GM18861 (cell line): Measurements from ENCODE around the gene ACACA.
"Not testable (repeated sequence)": the region's sequence is repeated elsewhere in the genome, so short reads cannot be mapped to it uniquely, and the experiment has no call there.

Experiments used
- ATAC-seq: cut with Tn5 transposase; IDR thresholded peaks from one replicate; pipeline ENCODE4 v1.9.1; 2021; ENCODE audit not compliant: unreplicated experiment

The ACACA gene

GRCh38 chr17:37406635-37407461 lies at the start of gene ACACA, which contains the start of gene TADA2A:
Gene ACACA (minus strand): TSS chr17:37406836. CDS start chr17:37406299, 537 bp downstream.
Gene TADA2A (plus strand): TSS chr17:37406886. CDS start chr17:37411366, 4,480 bp downstream.
- peak; percentile 58 for ATAC-seq

DNA sequence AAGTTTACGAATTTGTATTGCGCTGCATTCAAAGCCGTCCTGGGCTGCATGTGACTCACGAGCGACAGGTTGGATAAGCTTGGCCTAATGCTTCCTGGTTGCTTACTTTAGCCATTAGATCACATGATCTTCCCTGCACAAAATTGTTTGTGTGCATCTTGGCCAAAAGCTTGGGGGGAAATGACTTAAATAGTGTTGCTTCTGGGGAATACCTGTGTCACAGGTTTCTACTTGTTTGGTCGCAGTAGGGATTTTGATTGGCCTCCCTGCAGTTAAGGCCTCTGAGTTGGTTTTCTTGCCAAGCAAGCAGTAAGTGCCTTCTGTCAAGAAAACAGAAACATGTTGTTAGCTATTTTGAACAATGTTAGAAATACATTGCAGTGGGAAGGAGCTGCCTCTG lies 43.5 kb upstream of the ACACA start:
- ATAC-seq = no peak

DNA sequence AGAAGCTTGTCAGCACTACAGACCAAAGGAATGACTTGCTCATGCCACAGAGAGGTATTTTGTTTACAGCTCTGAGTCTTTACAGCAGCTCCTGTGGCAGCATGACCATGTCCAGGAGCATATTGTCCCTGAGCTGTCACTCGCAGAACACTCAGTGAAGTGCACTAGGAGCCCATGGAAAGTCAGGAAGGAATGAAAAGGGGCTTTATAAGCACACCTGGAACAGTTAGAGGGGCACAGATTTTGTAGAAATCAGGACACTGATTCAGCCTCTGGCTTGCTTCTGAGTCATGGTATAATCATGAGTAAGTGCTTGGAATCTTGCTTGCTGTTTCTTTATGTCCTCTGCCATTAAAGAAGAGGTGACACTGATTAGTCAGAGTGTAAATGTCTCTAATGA lies 41.0 kb upstream of the ACACA start:
- ATAC-seq = no peak

GRCh38 chr17:37446027-37446426 lies 39.4 kb upstream of the ACACA start:
- no peak for ATAC-seq

DNA sequence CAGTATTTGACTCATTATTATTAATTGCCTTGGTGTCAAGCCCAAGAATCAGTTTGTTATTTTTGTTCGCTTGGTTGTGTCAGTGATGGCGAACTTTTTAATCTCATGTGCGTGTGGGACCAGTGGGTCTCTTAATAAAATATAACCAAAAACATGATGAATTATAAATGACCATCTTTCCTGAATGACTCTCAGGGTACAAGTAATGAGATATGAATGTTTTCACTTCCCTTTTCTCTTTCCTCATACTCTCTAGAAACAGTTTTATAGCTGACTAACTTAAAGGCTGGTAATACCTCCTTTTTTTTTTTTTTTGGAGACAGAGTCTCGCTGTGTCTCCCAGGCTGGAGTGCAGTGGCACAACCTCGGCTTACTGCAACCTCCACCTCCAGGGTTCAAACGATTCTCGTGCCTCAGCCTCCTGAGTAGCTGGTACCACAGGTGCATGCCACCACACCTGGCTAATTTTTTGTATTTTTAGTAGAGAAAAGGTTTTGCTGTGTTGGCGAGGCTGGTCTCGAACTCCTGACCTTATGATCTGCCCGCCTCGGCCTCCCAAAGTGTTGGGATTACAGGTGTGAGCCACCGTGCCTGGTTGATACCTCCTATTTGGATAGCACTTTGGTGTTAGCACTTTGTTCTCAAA lies 34.9 kb upstream of the ACACA start:
- ATAC-seq = not testable (repeated sequence)

DNA sequence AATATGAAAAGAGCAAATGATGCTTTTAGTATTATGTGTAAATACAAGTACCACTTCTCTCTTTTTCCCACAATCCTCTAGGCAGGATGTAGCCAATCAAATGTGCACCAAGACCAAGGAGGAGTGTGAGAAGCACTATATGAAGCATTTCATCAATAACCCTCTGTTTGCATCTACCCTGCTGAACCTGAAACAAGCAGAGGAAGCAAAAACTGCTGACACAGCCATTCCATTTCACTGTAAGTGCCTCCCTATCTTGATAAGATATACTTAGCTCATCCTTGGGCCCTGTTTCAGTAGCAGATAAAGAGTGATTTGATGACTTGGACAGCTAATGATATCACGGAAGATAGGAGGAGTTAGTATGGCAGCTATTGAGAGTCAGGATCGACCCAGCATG lies 33.8 kb upstream of the ACACA start:
- ATAC-seq = no peak

DNA sequence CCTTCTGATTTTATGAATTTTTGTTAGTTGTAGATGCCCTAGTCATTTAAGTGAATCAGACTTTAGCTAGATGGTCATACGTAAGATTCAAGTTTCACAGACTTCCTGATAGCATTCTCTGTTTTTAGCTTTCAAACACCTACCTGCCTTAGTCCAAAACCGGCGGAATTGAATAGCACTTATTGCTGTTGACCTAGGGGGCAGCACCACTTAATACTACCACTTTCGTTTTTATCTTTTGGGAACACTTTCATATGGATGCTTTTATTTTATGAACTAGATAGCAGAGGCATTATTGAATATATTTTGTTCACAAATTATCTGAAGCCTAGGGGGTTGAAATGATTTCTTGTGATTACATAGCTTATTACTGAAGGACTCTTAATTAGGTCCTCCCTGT lies 31.5 kb upstream of the ACACA start:
- ATAC-seq = no peak

DNA sequence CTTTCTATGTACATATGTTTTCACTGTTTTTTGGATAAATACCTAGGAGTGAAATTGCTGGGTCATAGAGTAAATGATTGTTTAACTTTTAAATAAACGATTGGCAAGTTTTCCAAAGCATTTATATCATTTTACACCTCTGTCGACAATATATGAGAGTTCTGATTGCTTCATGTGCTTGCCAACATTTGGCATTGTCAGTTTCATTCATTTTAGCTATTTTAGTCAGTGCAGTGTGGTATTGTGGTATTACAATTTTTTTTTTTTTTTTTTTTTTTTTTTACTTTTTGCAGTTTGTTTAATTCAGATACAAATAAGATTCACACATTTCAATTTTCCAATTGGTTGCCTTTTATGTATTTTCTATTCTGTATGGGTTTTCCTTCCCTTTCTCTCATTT lies 26.0 kb upstream of the ACACA start:
- no peak for ATAC-seq

- ATAC-seq = no peak
Measured at GRCh38 chr17:37430051-37430627, 23.5 kb upstream of the ACACA start.

- no peak for ATAC-seq
Measured at GRCh38 chr17:37429453-37429852, 22.8 kb upstream of the ACACA start.

DNA sequence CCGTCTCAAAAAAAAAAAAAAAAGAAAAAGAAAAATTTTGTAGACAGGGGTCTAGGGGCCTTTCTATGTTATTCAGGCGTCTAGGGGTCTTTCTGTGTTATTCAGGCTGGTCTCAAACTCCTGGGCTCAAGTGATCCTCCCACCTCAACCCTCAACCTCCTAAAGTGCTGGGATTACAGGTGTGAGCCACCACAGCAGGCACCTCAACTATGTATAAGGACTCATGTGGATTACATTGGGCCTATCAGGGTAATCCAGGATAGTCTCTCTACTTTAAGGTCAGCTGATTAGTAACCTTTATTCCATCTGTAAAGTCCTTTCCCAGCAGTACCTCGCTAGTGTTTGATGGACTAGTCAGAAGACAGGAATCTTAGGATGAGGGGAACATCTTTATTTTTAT lies 22.4 kb upstream of the ACACA start:
- ATAC-seq = no peak

- ATAC-seq = no peak
Measured at GRCh38 chr17:37425268-37425667, 18.6 kb upstream of the ACACA start.

- no peak for ATAC-seq
Measured at GRCh38 chr17:37422971-37423625, 16.5 kb upstream of the ACACA start.

GRCh38 chr17:37417852-37418251 lies 11.2 kb upstream of the ACACA start:
- no peak for ATAC-seq

GRCh38 chr17:37413875-37414519 lies 7.4 kb upstream of the ACACA start:
- ATAC-seq = no peak

DNA sequence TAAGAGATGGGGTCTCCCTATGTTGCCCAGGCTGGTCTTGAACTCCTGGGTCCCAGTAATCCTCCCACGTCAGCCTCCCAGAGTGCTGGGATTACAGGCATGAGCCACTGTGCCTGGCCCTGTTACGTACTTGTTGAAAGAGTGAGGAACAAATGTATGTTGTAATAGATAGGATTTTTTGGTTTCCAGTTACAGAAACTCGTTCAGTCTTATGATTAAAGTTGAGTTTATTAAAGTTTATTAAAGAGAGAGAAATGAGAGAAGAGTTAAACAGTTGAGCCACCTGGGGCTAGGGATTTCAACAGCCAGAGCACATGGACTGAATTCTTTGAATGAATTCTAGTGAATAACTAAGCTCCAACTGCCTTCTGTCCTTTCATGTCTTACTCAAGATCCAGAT lies 3.7 kb upstream of the ACACA start:
- no peak for ATAC-seq

GRCh38 chr17:37408145-37408479 lies 1.5 kb upstream of the ACACA start:
- ATAC-seq = not testable (repeated sequence)

- ATAC-seq = peak; percentile 22
Measured at GRCh38 chr17:37405955-37406634, 541 bp downstream of the ACACA start.

DNA sequence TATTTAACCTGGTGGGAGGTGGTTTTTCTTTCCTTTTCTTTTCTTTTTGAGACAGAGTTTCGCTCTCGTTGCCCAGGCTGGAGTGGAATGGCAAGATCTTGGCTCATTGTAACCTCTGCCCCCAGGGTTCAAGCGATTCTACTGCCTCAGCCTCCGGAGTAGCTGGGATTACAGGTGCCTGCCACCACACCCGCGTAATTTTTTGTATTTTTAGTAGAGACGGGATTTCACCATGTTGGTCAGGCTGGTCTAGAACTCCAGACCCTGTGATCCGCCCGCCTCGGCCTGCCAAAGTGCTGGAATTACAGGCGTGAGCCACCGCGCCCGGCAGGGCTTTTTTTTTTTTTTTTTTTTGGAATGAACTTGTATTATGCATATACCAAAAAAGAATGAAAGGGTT lies 1.1 kb downstream of the ACACA start:
- not testable (repeated sequence) for ATAC-seq

GRCh38 chr17:37400505-37400904 lies 6.1 kb downstream of the ACACA start:
- no peak for ATAC-seq
